Activated CD8-positive, alpha-beta memory T cell treated with anti-CD3 and anti-CD28 coated beads, Interleukin-2, amount 10 ng/mL, durations not matched to agents 7 days and 5 days (primary cell): Measurements from ENCODE around the gene TRERF1. TPM values are rescaled to one million over a fixed set of nuclear protein-coding genes. Genes with fewer than 3 reads are reported as not detected.

Experiments
- ATAC-seq: fragments of 150-1000 bp; cut with Tn5 transposase; one replicate; pipeline ENCODE4 v1.10.0; 2021; ENCODE audit warnings: moderate library complexity
- CTCF ChIA-PET: fragments of 350-600 bp; sonication (Branson Sonifier 250); formaldehyde crosslinking; loops from one replicate; lab custom pipeline; 2021; ENCODE audit warnings: antibody characterized with exemption; lab: Charles Lee
- DNase-seq: peaks from one replicate; pipeline ENCODE4 v3.0.0-alpha.2; 2020
- H3K27ac Mint-ChIP-seq: one replicate; pipeline ENCODE4 v1.8.0; 2021; ENCODE audit warnings: mild to moderate bottlenecking, mixed read lengths
- H3K27me3 Mint-ChIP-seq: one replicate; pipeline ENCODE4 v1.8.0; 2021; ENCODE audit warnings: mixed read lengths
- H3K36me3 Mint-ChIP-seq: one replicate; pipeline ENCODE4 v1.8.0; 2021; ENCODE audit warnings: mild to moderate bottlenecking, mixed read lengths
- H3K4me1 Mint-ChIP-seq: one replicate; pipeline ENCODE4 v1.8.0; 2021; ENCODE audit warnings: mixed read lengths
- H3K4me3 Mint-ChIP-seq: one replicate; pipeline ENCODE4 v1.8.0; 2021; ENCODE audit warnings: mild to moderate bottlenecking, moderate library complexity, mixed read lengths
- H3K9me3 Mint-ChIP-seq: one replicate; pipeline ENCODE4 v1.8.0; 2022; ENCODE audit warnings: low read depth, mixed read lengths
- total RNA-seq, 2 experiments: library from RNA; stranded (reverse); gene quantifications; one replicate each; pipeline ENCODE4 v1.2.3, GENCODE V29; 2021

Gene TRERF1
- total RNA-seq, 2 experiments from 2014 or later, result 16.2 to 36.0 TPM

DNA sequence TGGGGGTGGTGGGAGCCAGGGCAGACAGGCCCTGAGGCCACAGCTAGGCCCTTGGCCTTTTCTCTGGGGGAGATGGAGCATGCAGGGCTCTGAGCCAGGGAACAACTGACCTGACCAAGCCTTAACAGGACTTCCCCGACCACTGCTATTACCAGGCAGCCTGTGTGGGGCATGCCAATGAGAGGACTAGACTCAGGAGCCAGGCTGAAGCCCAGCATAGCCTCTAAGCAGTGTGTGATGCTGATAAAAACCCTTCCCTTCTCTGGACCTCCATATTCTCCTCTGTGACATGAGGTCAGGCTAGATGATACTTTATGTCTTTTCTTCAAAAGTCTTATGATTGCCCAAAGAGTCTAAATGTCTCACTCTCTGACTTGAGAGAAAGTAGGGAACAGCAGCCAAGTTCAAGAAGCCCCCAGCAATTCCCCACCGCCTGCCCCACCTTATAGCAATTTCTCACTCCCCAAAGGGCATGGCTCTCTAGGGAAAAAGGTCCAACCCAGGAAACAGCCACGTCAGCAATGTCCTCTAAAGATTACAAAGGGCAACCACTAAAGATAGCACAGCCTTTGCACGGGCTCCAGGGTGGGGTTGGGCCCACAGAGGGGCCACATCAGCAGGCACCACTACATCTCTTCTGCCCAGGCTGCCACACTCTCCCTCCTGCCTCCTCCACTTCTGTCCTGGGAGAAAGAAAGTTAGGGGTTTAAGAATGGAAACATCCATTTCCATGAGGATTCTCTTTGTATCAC is 71.3 kb downstream of the TRERF1 start:
- ATAC-seq (no peak), DNase-seq (no peak)
- peaks cover 17% of the 10 kb centered on the region for H3K36me3 Mint-ChIP-seq
- no peaks in the 10 kb centered on the region for H3K27me3 Mint-ChIP-seq
- H3K9me3 Mint-ChIP-seq, result no peaks in the 10 kb centered on the region
- H3K4me1 Mint-ChIP-seq, result peaks cover 89% of the 10 kb centered on the region
- no peak overlapping the region for H3K4me3 Mint-ChIP-seq
- CTCF ChIA-PET, result no interaction called here
- H3K27ac Mint-ChIP-seq, result peak overlapping the region; percentile 41

DNA sequence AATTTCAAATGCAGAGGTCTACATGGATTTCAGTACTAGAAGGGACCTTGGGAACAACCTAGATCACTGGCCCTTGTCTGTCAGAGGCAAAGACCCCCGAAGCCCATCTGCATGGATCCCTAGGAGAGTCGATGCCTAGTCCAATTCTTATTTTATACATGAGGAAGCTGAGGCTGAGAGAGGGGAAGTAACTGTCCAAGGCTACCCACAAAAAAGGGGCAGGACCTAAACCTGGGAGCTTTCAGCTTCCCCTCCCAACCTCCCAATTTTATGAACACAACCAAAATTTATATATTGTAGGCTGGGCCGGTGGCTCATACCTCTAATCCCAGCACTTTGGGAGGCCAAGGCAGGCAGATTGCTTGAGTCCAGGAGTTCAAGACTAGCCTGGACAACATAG is 73.2 kb downstream of the TRERF1 start:
- DNase-seq (no peak), ATAC-seq (peak; percentile 2)
- no peaks in the 10 kb centered on the region for H3K9me3 Mint-ChIP-seq
- peak overlapping the region; percentile 93 for H3K27ac Mint-ChIP-seq
- H3K4me1 Mint-ChIP-seq, result peaks cover 83% of the 10 kb centered on the region
- H3K36me3 Mint-ChIP-seq, result peaks cover 16% of the 10 kb centered on the region
- H3K4me3 Mint-ChIP-seq, result peak overlapping the region; percentile 47
- no peaks in the 10 kb centered on the region for H3K27me3 Mint-ChIP-seq
- CTCF ChIA-PET, result interaction anchor here (0.8 to 2.4 kb wide), 12 partner anchors 10 to 169 kb away, joined by 3 to 28 read pairs (median 4); no protein-coding TSS in a partner anchor

DNA sequence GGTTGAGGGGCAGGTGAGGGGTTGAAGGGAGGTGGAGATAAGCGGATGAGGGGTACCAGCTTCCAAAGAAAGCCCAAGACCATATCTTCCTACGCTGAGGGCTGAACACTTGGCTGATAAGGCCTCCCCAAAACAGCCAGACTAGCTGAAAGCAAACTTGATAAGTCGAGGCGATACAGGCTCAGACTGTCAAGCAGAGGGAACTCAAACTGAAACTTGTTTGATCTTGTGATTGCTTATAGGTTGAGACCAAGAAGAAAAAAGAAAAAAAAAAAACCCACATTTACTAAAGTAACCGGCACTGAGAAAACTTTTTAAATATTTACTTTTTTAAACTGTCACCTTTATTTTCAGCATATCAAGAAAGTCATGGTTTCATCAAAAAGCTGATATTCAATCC is 73.6 kb downstream of the TRERF1 start:
- DNase-seq (peak; percentile 67), ATAC-seq (peak; percentile 82)
- H3K27me3 Mint-ChIP-seq, result no peaks in the 10 kb centered on the region
- H3K4me3 Mint-ChIP-seq, result peak overlapping the region; percentile 47
- H3K9me3 Mint-ChIP-seq, result no peaks in the 10 kb centered on the region
- peak overlapping the region; percentile 93 for H3K27ac Mint-ChIP-seq
- CTCF ChIA-PET, result interaction anchor here (1.0 to 2.4 kb wide), 11 partner anchors 9 to 169 kb away, joined by 3 to 28 read pairs (median 4); no protein-coding TSS in a partner anchor
- peaks cover 81% of the 10 kb centered on the region for H3K4me1 Mint-ChIP-seq
- peaks cover 12% of the 10 kb centered on the region for H3K36me3 Mint-ChIP-seq

DNA sequence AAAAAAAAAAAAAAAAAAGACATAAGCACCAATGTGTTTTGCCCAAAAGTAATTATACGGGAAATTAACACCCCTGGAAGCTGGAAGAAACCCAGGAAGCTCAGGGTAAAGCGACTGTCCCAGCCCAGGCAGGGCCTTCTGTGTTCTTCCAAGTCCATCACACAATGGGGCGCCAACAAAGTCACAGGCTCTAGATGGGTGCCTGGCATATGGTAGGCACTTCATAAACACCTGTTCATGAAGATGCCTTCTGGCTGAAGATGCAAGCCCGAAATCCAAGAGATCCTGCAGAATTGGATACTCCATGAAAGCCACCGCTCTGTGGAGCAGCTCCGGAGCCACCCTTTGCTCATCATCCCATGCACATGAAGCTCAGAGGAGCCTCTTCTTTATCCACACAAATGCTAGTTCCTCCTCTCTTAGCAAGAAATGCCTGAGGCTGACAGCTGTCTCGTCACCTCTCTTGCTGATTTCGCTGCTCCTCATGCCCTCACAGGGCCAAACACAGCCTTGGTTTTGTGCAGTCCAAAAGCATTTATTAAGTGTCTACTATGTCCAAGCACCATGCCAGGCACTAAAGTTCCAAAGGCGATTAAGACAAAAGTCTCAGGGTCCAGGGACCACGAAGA is 76.6 kb downstream of the TRERF1 start:
- CTCF ChIA-PET, result interaction anchor here (0.8 to 1.6 kb wide), 5 partner anchors 15 to 173 kb away, joined by 3 to 8 read pairs (median 4); no protein-coding TSS in a partner anchor
- Mint-ChIP-seq H3K27ac (peak overlapping the region; percentile 42), H3K4me1 (peaks cover 73% of the 10 kb centered on the region), H3K27me3 (no peaks in the 10 kb centered on the region), H3K36me3 (peaks cover 21% of the 10 kb centered on the region), H3K4me3 (no peak overlapping the region), H3K9me3 (no peaks in the 10 kb centered on the region)
- DNase-seq (no peak), ATAC-seq (no peak)

DNA sequence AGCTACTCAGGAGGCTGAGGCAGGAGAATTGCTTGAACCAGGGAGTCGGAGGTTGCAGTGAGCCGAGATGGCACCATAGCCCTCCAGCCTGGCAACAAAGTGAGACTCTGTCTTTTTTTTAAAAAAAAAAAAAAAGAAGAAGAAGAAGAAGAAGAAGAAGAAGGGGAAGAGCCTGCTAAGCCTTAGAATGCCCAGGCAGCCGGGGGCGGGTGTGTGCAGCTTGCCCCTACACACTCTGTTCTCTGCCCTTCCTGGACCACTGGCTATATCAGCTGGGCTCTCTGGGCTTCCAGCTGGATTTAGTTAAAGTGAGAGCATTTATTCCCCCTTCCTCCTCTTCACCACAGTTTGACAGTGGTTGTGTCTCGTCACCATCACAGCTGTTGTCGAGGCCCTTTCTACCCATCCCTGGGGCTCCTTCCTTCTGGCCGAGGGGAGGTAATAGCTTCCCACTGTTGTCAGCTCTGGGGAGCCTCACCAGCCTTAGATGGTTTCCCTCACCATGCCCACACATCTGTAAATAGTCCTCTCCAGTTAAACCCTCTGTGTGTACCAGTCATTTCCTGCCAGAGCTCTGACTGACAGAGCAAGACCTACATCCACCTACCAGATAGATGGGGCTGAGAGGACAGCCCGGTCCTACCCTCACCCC is 77.6 kb downstream of the TRERF1 start:
- Mint-ChIP-seq H3K36me3 (peaks cover 17% of the 10 kb centered on the region), H3K4me3 (no peak overlapping the region), H3K27ac (peak overlapping the region; percentile 76), H3K9me3 (no peaks in the 10 kb centered on the region), H3K4me1 (peaks cover 73% of the 10 kb centered on the region), H3K27me3 (no peaks in the 10 kb centered on the region)
- CTCF ChIA-PET, result interaction anchor here (0.9 to 1.6 kb wide), 4 partner anchors 17 to 173 kb away, joined by 3 to 8 read pairs (median 5); no protein-coding TSS in a partner anchor
- DNase-seq, result peak; percentile 62
- peak; percentile 57 for ATAC-seq

DNA sequence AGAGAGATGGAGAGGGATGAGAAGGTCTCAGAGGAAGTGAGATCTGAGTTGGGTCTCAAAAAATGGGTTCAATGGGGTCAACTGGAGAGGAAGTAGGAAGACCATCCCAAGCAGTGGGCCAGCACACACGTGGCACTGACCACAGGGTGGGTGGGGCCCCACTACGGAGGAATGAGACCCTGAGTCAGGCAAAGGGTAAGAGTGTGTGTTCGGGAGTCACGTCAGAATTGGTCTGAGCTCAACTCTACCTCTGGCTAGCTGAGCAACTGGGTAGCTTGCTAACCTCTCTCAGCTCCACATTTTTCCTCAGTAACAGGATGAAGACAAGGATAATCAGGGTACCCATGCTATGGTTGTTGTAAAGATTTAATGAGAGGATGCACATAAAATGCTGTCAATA is 79.0 kb downstream of the TRERF1 start:
- no peak overlapping the region for H3K4me3 Mint-ChIP-seq
- no peaks in the 10 kb centered on the region for H3K27me3 Mint-ChIP-seq
- H3K36me3 Mint-ChIP-seq, result peaks cover 17% of the 10 kb centered on the region
- peaks cover 74% of the 10 kb centered on the region for H3K4me1 Mint-ChIP-seq
- no peak for DNase-seq
- H3K27ac Mint-ChIP-seq, result peak overlapping the region; percentile 67
- no peaks in the 10 kb centered on the region for H3K9me3 Mint-ChIP-seq
- no peak for ATAC-seq
- CTCF ChIA-PET, result no interaction called here

DNA sequence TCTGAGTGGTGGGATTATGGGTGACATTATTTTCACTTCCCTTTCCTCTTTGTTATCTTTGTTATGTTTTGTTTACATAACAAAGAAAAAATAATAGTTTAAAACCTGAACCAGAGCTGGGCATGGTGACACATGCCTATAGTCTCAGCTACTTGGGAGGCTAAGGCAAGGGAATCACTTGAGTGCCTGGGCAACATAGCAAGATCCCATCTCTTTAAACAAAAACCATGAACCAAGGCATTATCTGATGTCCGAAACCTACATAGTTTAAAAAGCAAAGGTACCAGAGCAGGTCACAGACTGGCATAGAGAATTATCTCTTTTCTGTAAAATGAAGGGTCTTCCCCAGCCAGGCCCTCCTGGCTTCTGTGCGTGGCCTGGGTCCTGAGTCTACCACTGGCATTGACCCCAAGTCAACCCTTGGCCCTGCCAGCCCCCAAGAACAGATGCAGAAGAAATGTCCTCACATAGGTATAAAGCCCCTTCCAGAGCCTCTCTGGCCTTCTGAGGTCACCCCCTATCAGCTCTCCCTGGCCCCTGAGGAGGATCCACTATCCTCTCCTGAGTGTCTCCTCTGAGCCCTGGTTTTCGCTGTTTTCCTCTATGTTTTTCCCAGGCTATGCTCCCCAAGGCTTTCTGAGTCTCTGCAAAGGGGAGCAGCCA is 81.3 kb downstream of the TRERF1 start:
- peaks cover 82% of the 10 kb centered on the region for H3K4me1 Mint-ChIP-seq
- H3K9me3 Mint-ChIP-seq, result no peaks in the 10 kb centered on the region
- H3K27ac Mint-ChIP-seq, result peak overlapping the region; percentile 67
- H3K36me3 Mint-ChIP-seq, result peaks cover 19% of the 10 kb centered on the region
- H3K27me3 Mint-ChIP-seq, result no peaks in the 10 kb centered on the region
- CTCF ChIA-PET, result no interaction called here
- H3K4me3 Mint-ChIP-seq, result no peak overlapping the region
- DNase-seq (no peak), ATAC-seq (no peak)

DNA sequence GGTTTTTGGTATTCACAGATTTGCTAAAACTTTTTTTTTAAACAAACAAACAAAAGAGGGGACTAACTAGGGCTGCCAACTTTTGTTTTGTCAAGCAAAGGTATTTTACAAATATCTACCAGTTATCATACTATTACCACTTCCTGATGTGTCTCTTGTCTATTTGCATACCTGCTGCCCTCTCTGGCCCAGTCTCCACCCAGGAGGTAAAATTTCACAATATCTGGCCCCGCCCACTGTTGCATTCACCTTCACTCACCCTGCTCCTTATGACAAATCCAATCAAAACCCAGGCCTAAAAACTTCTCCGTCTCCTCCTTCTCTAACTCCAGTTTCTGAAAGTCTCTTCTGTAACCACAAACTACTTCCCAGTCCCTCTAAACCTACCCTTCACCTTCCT is 82.2 kb downstream of the TRERF1 start:
- ATAC-seq (no peak), DNase-seq (peak; percentile 68)
- Mint-ChIP-seq H3K4me3 (no peak overlapping the region), H3K36me3 (peaks cover 19% of the 10 kb centered on the region), H3K27me3 (no peaks in the 10 kb centered on the region), H3K4me1 (peaks cover 85% of the 10 kb centered on the region), H3K9me3 (no peaks in the 10 kb centered on the region), H3K27ac (peak overlapping the region; percentile 97)
- CTCF ChIA-PET, result interaction anchor here (1.3 kb wide), 1 partner anchor 9 kb away, joined by 3 read pairs; no protein-coding TSS in a partner anchor

DNA sequence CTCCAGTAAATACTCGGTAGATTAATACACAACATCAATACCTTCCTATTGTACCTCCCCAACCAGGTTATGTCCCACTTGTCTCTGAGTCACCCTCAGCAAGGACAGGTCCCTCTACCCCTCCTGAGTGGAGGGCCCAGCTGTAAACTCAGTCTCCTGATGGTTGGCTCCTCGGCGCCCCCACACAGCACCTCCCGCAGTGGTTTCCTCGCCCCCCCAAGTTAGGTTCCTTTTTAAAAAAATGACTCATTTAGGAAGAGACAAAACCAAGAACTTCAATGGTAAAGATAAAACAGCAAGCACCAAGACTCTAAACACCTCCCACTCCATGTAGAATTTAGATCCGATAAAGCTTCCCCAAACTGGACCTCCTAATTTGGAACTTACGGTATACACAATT is 83.5 kb downstream of the TRERF1 start:
- peak; percentile 87 for DNase-seq
- CTCF ChIA-PET, result interaction anchor here (1.2 to 3.4 kb wide), 9 partner anchors 8 to 179 kb away, joined by 3 to 20 read pairs (median 5); no protein-coding TSS in a partner anchor
- Mint-ChIP-seq H3K27ac (peak overlapping the region; percentile 97), H3K9me3 (no peaks in the 10 kb centered on the region), H3K27me3 (no peaks in the 10 kb centered on the region), H3K4me3 (peak overlapping the region; percentile 66), H3K4me1 (peaks cover 89% of the 10 kb centered on the region), H3K36me3 (peaks cover 26% of the 10 kb centered on the region)
- ATAC-seq, result peak; percentile 75

DNA sequence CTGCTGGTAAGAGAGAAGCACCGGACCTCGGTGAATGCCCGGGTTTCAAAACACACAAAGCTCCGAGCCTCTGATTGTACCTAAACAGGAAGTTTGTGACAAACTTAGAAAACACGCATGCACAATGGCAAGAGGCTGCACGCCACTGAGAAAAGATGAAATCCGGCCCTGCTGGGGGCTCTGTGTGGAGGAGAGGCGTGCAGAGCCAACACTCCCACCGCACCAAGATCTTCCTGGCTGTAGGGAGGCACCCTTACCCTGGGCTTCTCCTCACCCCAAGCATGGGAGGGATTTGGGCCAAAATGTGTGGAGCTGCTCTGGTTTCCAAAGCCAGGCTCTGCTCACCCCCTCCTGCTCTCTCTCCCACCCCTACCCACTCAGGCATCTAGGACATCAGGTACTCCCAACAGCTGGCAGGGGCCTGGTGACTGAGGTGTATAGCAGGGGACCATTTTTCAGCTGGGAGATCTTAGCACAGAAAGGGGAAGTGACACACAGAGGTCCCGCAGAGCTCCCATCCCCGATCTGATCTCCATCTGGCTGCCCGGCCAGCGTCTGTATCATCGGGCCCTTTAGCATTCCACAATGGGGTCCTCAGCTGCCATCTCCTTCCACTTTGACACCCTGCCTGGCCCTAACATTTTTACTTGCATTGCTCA is 84.2 kb downstream of the TRERF1 start:
- H3K4me3 Mint-ChIP-seq, result peak overlapping the region; percentile 66
- peaks cover 29% of the 10 kb centered on the region for H3K36me3 Mint-ChIP-seq
- no peaks in the 10 kb centered on the region for H3K27me3 Mint-ChIP-seq
- peak; percentile 71 for DNase-seq
- CTCF ChIA-PET, result interaction anchor here (0.9 to 3.4 kb wide), 18 partner anchors 9 to 180 kb away, joined by 3 to 20 read pairs (median 4); no protein-coding TSS in a partner anchor
- ATAC-seq, result peak; percentile 54
- peaks cover 86% of the 10 kb centered on the region for H3K4me1 Mint-ChIP-seq
- H3K9me3 Mint-ChIP-seq, result no peaks in the 10 kb centered on the region
- peak overlapping the region; percentile 97 for H3K27ac Mint-ChIP-seq

DNA sequence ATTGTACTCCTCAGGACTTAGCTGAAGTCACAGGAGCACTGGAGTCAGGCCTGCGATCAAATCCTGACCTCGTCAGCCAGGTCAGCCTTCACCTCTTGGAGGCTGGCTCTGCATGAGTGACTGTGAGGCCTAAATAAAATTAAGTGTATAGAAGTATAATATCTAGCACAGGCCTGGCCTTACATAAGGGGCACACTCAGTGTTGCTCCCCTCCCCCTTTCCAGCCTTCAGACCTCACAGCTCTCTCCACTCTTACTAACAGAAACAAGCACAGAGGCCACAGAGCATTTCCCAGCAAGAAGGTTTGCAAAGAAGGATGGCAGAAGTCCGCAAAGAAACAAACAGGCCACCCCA is 84.8 kb downstream of the TRERF1 start:
- CTCF ChIA-PET, result interaction anchor here (0.9 to 3.4 kb wide), 16 partner anchors 9 to 181 kb away, joined by 3 to 20 read pairs (median 4); no protein-coding TSS in a partner anchor
- DNase-seq (no peak), ATAC-seq (peak; percentile 15)
- H3K36me3 Mint-ChIP-seq, result peaks cover 31% of the 10 kb centered on the region
- H3K4me3 Mint-ChIP-seq, result peak overlapping the region; percentile 66
- no peaks in the 10 kb centered on the region for H3K27me3 Mint-ChIP-seq
- peaks cover 83% of the 10 kb centered on the region for H3K4me1 Mint-ChIP-seq
- peak overlapping the region; percentile 97 for H3K27ac Mint-ChIP-seq
- no peaks in the 10 kb centered on the region for H3K9me3 Mint-ChIP-seq

DNA sequence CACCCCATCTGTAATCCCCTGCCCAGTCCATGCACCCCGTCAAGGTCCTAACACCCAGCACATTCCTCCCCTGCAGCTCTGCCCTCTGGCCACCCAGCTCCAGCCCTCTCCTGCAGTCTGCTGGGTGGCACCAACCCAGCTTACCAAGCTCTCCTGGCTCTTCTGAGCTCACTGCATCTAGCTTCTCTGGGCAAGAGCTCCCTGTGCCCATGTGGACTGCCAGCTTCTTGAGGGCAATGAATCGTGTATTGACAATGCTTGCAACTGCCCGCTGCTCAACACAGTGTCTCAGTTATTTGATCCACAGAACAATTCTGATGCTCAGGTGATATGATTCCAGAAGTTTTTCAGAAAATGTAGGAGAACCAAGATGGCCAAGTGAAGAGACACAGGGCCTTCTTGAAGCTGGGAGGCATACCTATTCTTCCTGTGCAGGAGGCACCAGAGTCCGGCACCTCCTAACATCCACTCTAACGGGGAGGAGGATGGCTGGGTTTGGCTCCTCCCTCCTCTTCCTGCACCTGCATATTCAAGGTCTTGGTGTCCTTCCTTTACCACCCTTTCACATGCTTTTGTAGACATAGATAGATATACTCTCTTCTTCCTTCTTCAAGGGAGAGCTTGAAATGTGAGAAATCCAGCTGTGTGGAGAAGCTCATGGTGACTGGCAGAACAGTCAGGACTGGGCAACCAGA is 85.6 kb downstream of the TRERF1 start:
- CTCF ChIA-PET, result interaction anchor here (0.9 to 3.4 kb wide), 14 partner anchors 8 to 181 kb away, joined by 3 to 20 read pairs (median 4); no protein-coding TSS in a partner anchor
- DNase-seq (no peak), ATAC-seq (no peak)
- Mint-ChIP-seq H3K9me3 (no peaks in the 10 kb centered on the region), H3K27me3 (no peaks in the 10 kb centered on the region), H3K36me3 (peaks cover 39% of the 10 kb centered on the region), H3K4me3 (peak overlapping the region; percentile 66), H3K4me1 (peaks cover 89% of the 10 kb centered on the region), H3K27ac (peak overlapping the region; percentile 97)
